Hepatocyte (in vitro differentiated cells): ENCODE data around the gene HDAC11. TPM values are rescaled to one million over a fixed set of nuclear protein-coding genes. Genes with fewer than 3 reads are reported as not detected.
A peak's percentile ranks its signal among the peaks of the same experiment; 100 is the strongest.
"Not testable (repeated sequence)": the region's sequence is repeated elsewhere in the genome, so short reads cannot be mapped to it uniquely, and the experiment has no call there.

Experiments used
- DNase-seq: peaks from one replicate; pipeline ENCODE4 v3.0.0-alpha.2; 2016; ENCODE audit warnings: low spot score
- H2AFZ ChIP-seq: fragments of 200-600 bp; sonication (generic); 2 replicates; pipeline ENCODE4 v1.6.0; 2016; ENCODE audit warnings: antibody characterized with exemption, mild to moderate bottlenecking
- H3K27ac ChIP-seq: fragments of 200-600 bp; sonication (generic); 2 replicates; pipeline ENCODE4 v1.5.1; 2016; ENCODE audit warnings: mild to moderate bottlenecking
- H3K27me3 ChIP-seq: fragments of 200-600 bp; sonication (generic); 2 replicates; pipeline ENCODE4 v1.6.1; 2016
- H3K36me3 ChIP-seq: fragments of 200-600 bp; sonication (generic); replicated peaks from 2 replicates; pipeline ENCODE4 v1.5.1; 2016; ENCODE audit warnings: low read depth; ENCODE audit not compliant: insufficient read depth
- H3K4me1 ChIP-seq: fragments of 200-600 bp; sonication (generic); 2 replicates; pipeline ENCODE4 v1.5.1; 2016; ENCODE audit warnings: mild to moderate bottlenecking, moderate library complexity; ENCODE audit not compliant: insufficient read depth
- H3K4me2 ChIP-seq: fragments of 200-600 bp; sonication (generic); 2 replicates; pipeline ENCODE4 v1.6.0; 2016
- H3K4me3 ChIP-seq: fragments of 200-600 bp; sonication (generic); 2 replicates; pipeline ENCODE4 v1.5.1; 2016; ENCODE audit warnings: mild to moderate bottlenecking
- H3K79me2 ChIP-seq: fragments of 200-600 bp; sonication (generic); 2 replicates; pipeline ENCODE4 v1.6.0; 2017; ENCODE audit warnings: mild to moderate bottlenecking
- H3K9me2 ChIP-seq: fragments of 200-600 bp; sonication (generic); replicated peaks from 2 replicates; pipeline ENCODE4 v1.6.0; 2017; ENCODE audit warnings: mild to moderate bottlenecking; ENCODE audit not compliant: insufficient read depth
- H3K9me3 ChIP-seq: fragments of 200-600 bp; sonication (generic); 2 replicates; pipeline ENCODE4 v1.5.1; 2016; ENCODE audit warnings: low read depth, mild to moderate bottlenecking
- H4K20me1 ChIP-seq: fragments of 200-600 bp; sonication (generic); 2 replicates; pipeline ENCODE4 v1.6.0; 2016; ENCODE audit warnings: mild to moderate bottlenecking; ENCODE audit not compliant: insufficient read depth, poor library complexity, severe bottlenecking
- CTCF ChIP-seq: fragments of 200-600 bp; sonication (generic); IDR thresholded peaks from 2 replicates; pipeline ENCODE4 v1.5.1; 2016; ENCODE audit warnings: antibody characterized with exemption, mild to moderate bottlenecking; ENCODE audit not compliant: poor library complexity
- EZH2 ChIP-seq: fragments of 200-600 bp; sonication (generic); IDR thresholded peaks from 2 replicates; pipeline ENCODE4 v1.6.1; 2016; ENCODE audit warnings: antibody characterized with exemption, mild to moderate bottlenecking, borderline replicate concordance
- EZH2phosphoT487 ChIP-seq: fragments of 200-600 bp; sonication (generic); IDR thresholded peaks from one replicate; pipeline ENCODE4 v1.6.1; 2018; ENCODE audit warnings: antibody characterized with exemption, mild to moderate bottlenecking, low read depth, moderate library complexity; ENCODE audit not compliant: unreplicated experiment, severe bottlenecking
- WGBS: methylation state at CpG from one replicate; pipeline ENCODE4 v1.1.6; 2016; ENCODE audit warnings: low lambda C conversion rate; ENCODE audit errors: missing lambda C conversion rate; 5-methylcytosine and 5-hydroxymethylcytosine counted together
- polyA plus RNA-seq: library from polyadenylated mRNA; unstranded; fragments of >200 nt; fragmentation: Nextera tagmentation; extraction: Ambion mirVana; gene quantifications from 2 replicates; pipeline ENCODE4 v1.2.1, GENCODE V29; 2016
- total RNA-seq: library from RNA; depleted of rRNA; stranded (reverse); fragments of >200 nt; gene quantifications from 2 replicates; pipeline ENCODE4 v1.2.3, GENCODE V29; 2014

Gene HDAC11
- total and polyA plus RNA-seq, 2 experiments from 2014 or later, result 8.4 to 12.3 TPM

- Histone ChIP-seq H3K4me3 (no peak overlapping the region), H3K27me3 (no peaks in the 10 kb centered on the region), H3K9me2 (no peaks in the 10 kb centered on the region), H3K4me2 (no peak overlapping the region), H2AFZ (no peak overlapping the region), H3K27ac (no peak overlapping the region), H3K79me2 (no peaks in the 10 kb centered on the region), H3K36me3 (no peaks in the 10 kb centered on the region), H3K9me3 (no peaks in the 10 kb centered on the region), H4K20me1 (no peaks in the 10 kb centered on the region), H3K4me1 (no peaks in the 10 kb centered on the region)
- TF ChIP-seq EZH2, result no peak
- no peak for TF ChIP-seq EZH2phosphoT487
- TF ChIP-seq CTCF, result no peak
- 80% methylated on average over 13 of the region's 14 CpGs for WGBS
- DNase-seq, result no peak
Measured at GRCh38 chr3:13498354-13499060, 18.4 kb downstream of the HDAC11 start.

- not testable (repeated sequence) for H3K27ac ChIP-seq, H3K27me3 ChIP-seq, H3K36me3 ChIP-seq, H4K20me1 ChIP-seq, H3K4me3 ChIP-seq, H3K4me2 ChIP-seq, H3K79me2 ChIP-seq, H3K4me1 ChIP-seq, H3K9me3 ChIP-seq, H2AFZ ChIP-seq, H3K9me2 ChIP-seq, DNase-seq
- 97% methylated on average over 11 of the region's 11 CpGs for WGBS
Measured at GRCh38 chr3:13499246-13499645, 19.1 kb downstream of the HDAC11 start.

- H3K36me3 ChIP-seq, result no peaks in the 10 kb centered on the region
- H3K4me3 ChIP-seq, result no peak overlapping the region
- TF ChIP-seq EZH2phosphoT487 (no peak), CTCF (peak; percentile 42)
- 80% methylated on average over 15 of the region's 15 CpGs for WGBS
- H3K27me3 ChIP-seq, result no peaks in the 10 kb centered on the region
- H4K20me1 ChIP-seq, result no peaks in the 10 kb centered on the region
- no peak overlapping the region for H3K27ac ChIP-seq
- no peaks in the 10 kb centered on the region for H3K79me2 ChIP-seq
- no peak overlapping the region for H2AFZ ChIP-seq
- no peaks in the 10 kb centered on the region for H3K4me1 ChIP-seq
- H3K4me2 ChIP-seq, result no peak overlapping the region
- H3K9me3 ChIP-seq, result no peaks in the 10 kb centered on the region
- DNase-seq, result no peak
- H3K9me2 ChIP-seq, result no peaks in the 10 kb centered on the region
Measured at GRCh38 chr3:13500133-13500885, 20.2 kb downstream of the HDAC11 start.

GRCh38 chr3:13501056-13501455 is 20.9 kb downstream of the HDAC11 start:
- Histone ChIP-seq H3K27ac (no peak overlapping the region), H3K27me3 (no peaks in the 10 kb centered on the region), H3K9me2 (no peaks in the 10 kb centered on the region), H2AFZ (no peak overlapping the region), H3K9me3 (no peaks in the 10 kb centered on the region), H3K4me3 (no peak overlapping the region), H3K4me1 (no peaks in the 10 kb centered on the region), H3K79me2 (no peaks in the 10 kb centered on the region), H4K20me1 (no peaks in the 10 kb centered on the region), H3K4me2 (no peak overlapping the region), H3K36me3 (no peaks in the 10 kb centered on the region)
- no peak for DNase-seq
- no peak for TF ChIP-seq EZH2
- TF ChIP-seq CTCF, result no peak
- no peak for TF ChIP-seq EZH2phosphoT487
- WGBS, result 95% methylated on average over 4 of the region's 4 CpGs
